ENCODE measurements around the gene YY1. TPM values are rescaled to one million over a fixed set of nuclear protein-coding genes. Genes with fewer than 3 reads are reported as not detected.
A peak's percentile ranks its signal among the peaks of the same experiment; 100 is the strongest.

Gene YY1
- total RNA-seq, 1 donor from 2014 or later = 70.0 TPM

GRCh38 chr14:100297320-100298300 is 58.7 kb downstream of the YY1 start:
- no peak overlapping the region for H3K4me3 Mint-ChIP-seq (ENCODE audit: unreplicated experiment)
- peak overlapping the region; percentile 78 for H3K27ac Mint-ChIP-seq (ENCODE audit: unreplicated experiment)
- H3K36me3 Mint-ChIP-seq (ENCODE audit: low read depth) = peaks cover 3% of the 10 kb centered on the region
- peak; percentile 77 for DNase-seq (ENCODE audit: low spot score)
- H3K9me3 Mint-ChIP-seq (ENCODE audit: low read depth) = no peaks in the 10 kb centered on the region
- no peaks in the 10 kb centered on the region for H3K27me3 Mint-ChIP-seq (ENCODE audit: low read depth)
- TF ChIP-seq, protein P1, sequence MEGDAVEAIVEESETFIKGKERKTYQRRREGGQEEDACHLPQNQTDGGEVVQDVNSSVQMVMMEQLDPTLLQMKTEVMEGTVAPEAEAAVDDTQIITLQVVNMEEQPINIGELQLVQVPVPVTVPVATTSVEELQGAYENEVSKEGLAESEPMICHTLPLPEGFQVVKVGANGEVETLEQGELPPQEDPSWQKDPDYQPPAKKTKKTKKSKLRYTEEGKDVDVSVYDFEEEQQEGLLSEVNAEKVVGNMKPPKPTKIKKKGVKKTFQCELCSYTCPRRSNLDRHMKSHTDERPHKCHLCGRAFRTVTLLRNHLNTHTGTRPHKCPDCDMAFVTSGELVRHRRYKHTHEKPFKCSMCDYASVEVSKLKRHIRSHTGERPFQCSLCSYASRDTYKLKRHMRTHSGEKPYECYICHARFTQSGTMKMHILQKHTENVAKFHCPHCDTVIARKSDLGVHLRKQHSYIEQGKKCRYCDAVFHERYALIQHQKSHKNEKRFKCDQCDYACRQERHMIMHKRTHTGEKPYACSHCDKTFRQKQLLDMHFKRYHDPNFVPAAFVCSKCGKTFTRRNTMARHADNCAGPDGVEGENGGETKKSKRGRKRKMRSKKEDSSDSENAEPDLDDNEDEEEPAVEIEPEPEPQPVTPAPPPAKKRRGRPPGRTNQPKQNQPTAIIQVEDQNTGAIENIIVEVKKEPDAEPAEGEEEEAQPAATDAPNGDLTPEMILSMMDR (IDR thresholded peaks at IDR 0.05) = no peak
- H3K4me1 Mint-ChIP-seq (ENCODE audit: low read depth) = peaks cover 11% of the 10 kb centered on the region

GRCh38 chr14:100298551-100299237 is 59.8 kb downstream of the YY1 start:
- no peak overlapping the region for H3K4me3 Mint-ChIP-seq (ENCODE audit: unreplicated experiment)
- peaks cover 18% of the 10 kb centered on the region for H3K4me1 Mint-ChIP-seq (ENCODE audit: low read depth)

DNA sequence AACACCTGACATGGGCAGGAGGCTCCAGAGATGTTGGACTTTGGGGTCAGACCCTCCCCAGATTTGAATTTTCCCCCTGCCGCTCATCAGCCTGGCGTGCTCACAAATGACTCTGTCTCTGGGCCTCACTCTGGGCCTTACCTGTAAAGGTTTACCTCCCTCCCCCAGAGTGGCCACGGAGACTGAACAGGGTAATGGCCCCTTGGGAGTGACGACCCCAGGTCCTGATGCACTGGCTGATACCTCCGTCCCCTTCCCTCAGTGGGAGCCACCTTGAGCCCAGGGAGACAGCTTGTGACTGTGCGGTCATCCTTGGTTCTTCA is 60.3 kb downstream of the YY1 start:
- H3K9me3 Mint-ChIP-seq (ENCODE audit: low read depth) = no peaks in the 10 kb centered on the region
- peaks cover 18% of the 10 kb centered on the region for H3K4me1 Mint-ChIP-seq (ENCODE audit: low read depth)
- TF ChIP-seq, protein P1 (IDR thresholded peaks at IDR 0.05) = no peak
- H3K27ac Mint-ChIP-seq (ENCODE audit: unreplicated experiment) = no peak overlapping the region
- DNase-seq (ENCODE audit: low spot score) = peak; percentile 68
- H3K4me3 Mint-ChIP-seq (ENCODE audit: unreplicated experiment) = no peak overlapping the region
- H3K36me3 Mint-ChIP-seq (ENCODE audit: low read depth) = peaks cover 2% of the 10 kb centered on the region
- H3K27me3 Mint-ChIP-seq (ENCODE audit: low read depth) = no peaks in the 10 kb centered on the region

More at GRCh38 chr14:100298551-100299237, 59.8 kb downstream of the YY1 start:
- DNase-seq (ENCODE audit: low spot score) = peak; percentile 78
- H3K36me3 Mint-ChIP-seq (ENCODE audit: low read depth) = peaks cover 2% of the 10 kb centered on the region
- TF ChIP-seq, protein P1 (IDR thresholded peaks at IDR 0.05) = no peak
- no peak overlapping the region for H3K27ac Mint-ChIP-seq (ENCODE audit: unreplicated experiment)
- no peaks in the 10 kb centered on the region for H3K27me3 Mint-ChIP-seq (ENCODE audit: low read depth)
- no peaks in the 10 kb centered on the region for H3K9me3 Mint-ChIP-seq (ENCODE audit: low read depth)

DNA sequence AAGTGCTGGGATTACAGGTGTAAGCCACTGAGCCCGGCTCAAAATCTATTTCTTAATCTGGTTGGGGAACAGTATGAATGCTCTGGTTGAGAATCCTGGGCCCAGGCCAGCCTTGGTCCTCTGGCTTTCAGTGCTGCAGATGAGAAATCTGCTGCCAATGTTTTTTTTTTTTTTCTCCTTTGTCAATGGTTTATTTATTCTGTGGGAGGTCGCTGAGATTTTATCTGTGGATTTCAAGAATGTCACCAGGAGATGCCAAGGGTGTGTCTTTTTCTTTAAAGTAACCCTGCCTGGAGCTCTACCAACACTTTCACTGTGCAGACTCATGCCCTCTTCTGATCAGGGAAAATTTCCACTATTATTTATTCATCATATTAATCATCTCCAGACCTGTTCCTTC is 63.7 kb downstream of the YY1 start:
- TF ChIP-seq, protein P1 (IDR thresholded peaks at IDR 0.05) = no peak
- Mint-ChIP-seq H3K4me3 (ENCODE audit: unreplicated experiment) (no peak overlapping the region), H3K4me1 (ENCODE audit: low read depth) (peaks cover 26% of the 10 kb centered on the region), H3K27ac (ENCODE audit: unreplicated experiment) (no peak overlapping the region), H3K27me3 (ENCODE audit: low read depth) (no peaks in the 10 kb centered on the region), H3K36me3 (ENCODE audit: low read depth) (peaks cover 2% of the 10 kb centered on the region), H3K9me3 (ENCODE audit: low read depth) (no peaks in the 10 kb centered on the region)
- DNase-seq (ENCODE audit: low spot score) = no peak

GRCh38 chr14:100303179-100303578 is 64.2 kb downstream of the YY1 start:
- Mint-ChIP-seq H3K27me3 (ENCODE audit: low read depth) (no peaks in the 10 kb centered on the region), H3K4me1 (ENCODE audit: low read depth) (peaks cover 30% of the 10 kb centered on the region), H3K4me3 (ENCODE audit: unreplicated experiment) (no peak overlapping the region), H3K27ac (ENCODE audit: unreplicated experiment) (no peak overlapping the region), H3K9me3 (ENCODE audit: low read depth) (no peaks in the 10 kb centered on the region), H3K36me3 (ENCODE audit: low read depth) (peaks cover 2% of the 10 kb centered on the region)
- TF ChIP-seq, protein P1 (IDR thresholded peaks at IDR 0.05) = peak; percentile 79
- no peak for DNase-seq (ENCODE audit: low spot score)

All from chondrocyte (in vitro differentiated cells).